Hepatocyte (in vitro differentiated cells): ENCODE data around the gene SMC1A.

ENCODE experiments used
- EZH2 ChIP-seq: fragments of 200-600 bp; sonication (generic); IDR thresholded peaks from 2 replicates; pipeline ENCODE4 v1.6.1; 2016; ENCODE audit warnings: antibody characterized with exemption, mild to moderate bottlenecking, borderline replicate concordance
- TF ChIP-seq, protein P1 (sequence below): fragments of 200-600 bp; sonication (generic); IDR thresholded peaks from 2 replicates; pipeline ENCODE4 v1.5.1; 2016; ENCODE audit warnings: antibody characterized with exemption, mild to moderate bottlenecking; ENCODE audit not compliant: poor library complexity

DNA sequence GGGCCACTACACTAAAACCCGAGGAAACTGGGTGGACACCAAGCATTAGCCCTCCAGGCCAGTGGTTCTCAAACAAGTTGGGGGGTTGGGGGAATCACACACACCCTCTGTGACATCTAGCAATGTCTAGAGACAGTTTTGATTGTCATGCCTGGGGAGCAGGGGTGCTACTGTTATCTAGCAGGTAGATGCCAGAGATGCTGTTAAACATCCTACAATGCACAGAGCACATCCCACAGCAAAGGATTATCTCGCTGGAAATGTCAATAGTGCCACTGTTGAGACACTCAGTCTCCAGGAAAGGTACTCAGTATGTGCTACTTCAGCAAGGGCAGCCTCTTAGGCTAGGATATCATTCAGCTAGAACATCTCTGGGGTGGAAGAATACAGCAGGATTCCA, 1.3 kb downstream of the SMC1A start:
- TF ChIP-seq, protein P1, sequence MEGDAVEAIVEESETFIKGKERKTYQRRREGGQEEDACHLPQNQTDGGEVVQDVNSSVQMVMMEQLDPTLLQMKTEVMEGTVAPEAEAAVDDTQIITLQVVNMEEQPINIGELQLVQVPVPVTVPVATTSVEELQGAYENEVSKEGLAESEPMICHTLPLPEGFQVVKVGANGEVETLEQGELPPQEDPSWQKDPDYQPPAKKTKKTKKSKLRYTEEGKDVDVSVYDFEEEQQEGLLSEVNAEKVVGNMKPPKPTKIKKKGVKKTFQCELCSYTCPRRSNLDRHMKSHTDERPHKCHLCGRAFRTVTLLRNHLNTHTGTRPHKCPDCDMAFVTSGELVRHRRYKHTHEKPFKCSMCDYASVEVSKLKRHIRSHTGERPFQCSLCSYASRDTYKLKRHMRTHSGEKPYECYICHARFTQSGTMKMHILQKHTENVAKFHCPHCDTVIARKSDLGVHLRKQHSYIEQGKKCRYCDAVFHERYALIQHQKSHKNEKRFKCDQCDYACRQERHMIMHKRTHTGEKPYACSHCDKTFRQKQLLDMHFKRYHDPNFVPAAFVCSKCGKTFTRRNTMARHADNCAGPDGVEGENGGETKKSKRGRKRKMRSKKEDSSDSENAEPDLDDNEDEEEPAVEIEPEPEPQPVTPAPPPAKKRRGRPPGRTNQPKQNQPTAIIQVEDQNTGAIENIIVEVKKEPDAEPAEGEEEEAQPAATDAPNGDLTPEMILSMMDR, result no peak
- TF ChIP-seq EZH2, result no peak
